Measurements from ENCODE around the gene ZC3H10. TPM values are rescaled to one million over a fixed set of nuclear protein-coding genes. Genes with fewer than 3 reads are reported as not detected.

ZC3H10 gene
- total RNA-seq, 1 experiment from 2014 or later: 8.7 TPM

DNA sequence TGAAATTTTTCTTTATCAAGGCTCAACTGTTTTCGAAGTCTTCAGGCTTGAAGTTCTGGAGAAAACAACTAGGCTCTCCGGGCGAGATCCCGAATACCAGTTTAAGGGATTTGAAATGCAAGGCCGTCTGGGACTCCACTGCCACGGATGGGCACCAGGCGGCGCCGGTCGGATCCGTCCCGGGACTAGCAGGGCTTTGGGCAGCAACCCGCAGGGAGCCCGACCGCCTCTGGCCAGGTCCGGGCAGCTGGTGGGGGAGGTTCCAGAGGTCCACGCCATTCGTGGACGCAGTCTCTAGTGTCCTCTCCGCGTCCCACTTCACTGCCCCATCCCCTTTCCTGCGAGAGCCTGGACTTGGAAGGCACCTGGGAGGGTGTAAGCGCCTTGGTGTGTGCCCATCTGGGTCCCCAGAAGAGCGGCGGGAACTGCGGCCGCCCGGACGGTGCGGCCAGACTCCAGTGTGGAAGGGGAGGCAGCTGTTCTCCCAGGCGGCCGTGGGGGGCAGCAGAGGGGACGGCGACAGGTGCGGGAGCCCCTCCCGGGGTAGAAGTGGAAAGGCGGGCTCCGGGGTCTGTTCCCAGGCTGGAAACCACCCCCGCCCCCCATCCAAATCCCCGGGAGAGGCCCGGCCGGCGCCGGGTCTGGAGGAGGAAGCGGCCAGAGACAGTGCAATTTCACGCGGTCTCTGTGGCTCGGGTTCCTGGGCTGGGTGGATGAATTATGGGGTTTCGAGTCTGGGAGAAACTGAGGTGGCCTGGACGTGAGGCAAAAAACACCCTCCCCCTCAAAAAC lies 38.9 kb upstream of the ZC3H10 start (continued):
- TF ChIP-seq RAD21 (IDR thresholded peaks at IDR 0.05; ENCODE audit: low read depth) (peak; percentile 69), YY1 (IDR thresholded peaks at IDR 0.05; ENCODE audit: extremely low read depth, insufficient replicate concordance, low read depth, low read length) (peak; percentile 64), TCF7L2 (IDR thresholded peaks at IDR 0.05; ENCODE audit: borderline replicate concordance, extremely low read depth, insufficient read depth, insufficient read length) (no peak), SP1 (IDR thresholded peaks at IDR 0.05; ENCODE audit: low read depth) (no peak), POLR2AphosphoS5 (IDR thresholded peaks at IDR 0.05; ENCODE audit: low read depth, low read length) (peak; percentile 47; the same call in 1 of the 2 replicates), SIN3A (IDR thresholded peaks at IDR 0.05; ENCODE audit: low read depth) (0 out of 2 replicates have a peak, but pooled peaks have one; percentile 6), FOSL1 (IDR thresholded peaks at IDR 0.05; ENCODE audit: low read depth) (no peak; the same call in 1 of the 2 replicates), JUND (IDR thresholded peaks at IDR 0.05) (no peak), ZFX (IDR thresholded peaks at IDR 0.05) (no peak; the same call in 1 of the 2 replicates), SRF (IDR thresholded peaks at IDR 0.05; ENCODE audit: low read depth) (no peak)
- TF ChIP-seq, protein P1, sequence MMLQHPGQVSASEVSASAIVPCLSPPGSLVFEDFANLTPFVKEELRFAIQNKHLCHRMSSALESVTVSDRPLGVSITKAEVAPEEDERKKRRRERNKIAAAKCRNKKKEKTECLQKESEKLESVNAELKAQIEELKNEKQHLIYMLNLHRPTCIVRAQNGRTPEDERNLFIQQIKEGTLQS (IDR thresholded peaks at IDR 0.05): no peak
- TF ChIP-seq, protein P2, sequence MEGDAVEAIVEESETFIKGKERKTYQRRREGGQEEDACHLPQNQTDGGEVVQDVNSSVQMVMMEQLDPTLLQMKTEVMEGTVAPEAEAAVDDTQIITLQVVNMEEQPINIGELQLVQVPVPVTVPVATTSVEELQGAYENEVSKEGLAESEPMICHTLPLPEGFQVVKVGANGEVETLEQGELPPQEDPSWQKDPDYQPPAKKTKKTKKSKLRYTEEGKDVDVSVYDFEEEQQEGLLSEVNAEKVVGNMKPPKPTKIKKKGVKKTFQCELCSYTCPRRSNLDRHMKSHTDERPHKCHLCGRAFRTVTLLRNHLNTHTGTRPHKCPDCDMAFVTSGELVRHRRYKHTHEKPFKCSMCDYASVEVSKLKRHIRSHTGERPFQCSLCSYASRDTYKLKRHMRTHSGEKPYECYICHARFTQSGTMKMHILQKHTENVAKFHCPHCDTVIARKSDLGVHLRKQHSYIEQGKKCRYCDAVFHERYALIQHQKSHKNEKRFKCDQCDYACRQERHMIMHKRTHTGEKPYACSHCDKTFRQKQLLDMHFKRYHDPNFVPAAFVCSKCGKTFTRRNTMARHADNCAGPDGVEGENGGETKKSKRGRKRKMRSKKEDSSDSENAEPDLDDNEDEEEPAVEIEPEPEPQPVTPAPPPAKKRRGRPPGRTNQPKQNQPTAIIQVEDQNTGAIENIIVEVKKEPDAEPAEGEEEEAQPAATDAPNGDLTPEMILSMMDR (IDR thresholded peaks at IDR 0.05 in 2 of 3, conservative IDR thresholded peaks at IDR 0.05 in 1 of 3; ENCODE audit: borderline replicate concordance in 1 of 3, insufficient read depth in 1 of 3, low read depth in 2 of 3, low read length in 2 of 3): peak; percentile 62 to 86 (median 77); a peak in 5 of 6 replicates
